DND-41 (cell line): ENCODE results near the gene PRKAG2.

ENCODE experiments used
- ATAC-seq: fragments of 200-7000 bp; cut with Tn5 transposase; 3 replicates; pipeline ENCODE4 v1.9.1; 2021; ENCODE audit warnings: low read depth; ENCODE audit not compliant: insufficient read depth
- DNase-seq: peaks from one replicate; pipeline ENCODE4 v3.0.0-alpha.2; 2020
- H2AFZ ChIP-seq: 2 replicates; pipeline ENCODE4 v1.6.0; 2012; ENCODE audit warnings: low read depth, low read length
- H3K27ac ChIP-seq: 2 replicates; pipeline ENCODE4 v1.5.1; 2012; ENCODE audit warnings: low read length, inconsistent platforms
- H3K27me3 ChIP-seq: fragments of 200-600 bp; sonication (generic); 2 replicates; pipeline ENCODE4 v1.6.0; 2012; ENCODE audit warnings: low read length, mild to moderate bottlenecking, inconsistent platforms; ENCODE audit not compliant: insufficient read depth, poor library complexity
- H3K36me3 ChIP-seq: 2 replicates; pipeline ENCODE4 v1.5.1; 2012; ENCODE audit warnings: low read length, inconsistent platforms; ENCODE audit not compliant: insufficient read depth
- H3K4me1 ChIP-seq: 2 replicates; pipeline ENCODE4 v1.5.1; 2012; ENCODE audit warnings: mild to moderate bottlenecking, low read length; ENCODE audit not compliant: insufficient read depth
- H3K4me2 ChIP-seq: 2 replicates; pipeline ENCODE4 v1.6.0; 2012; ENCODE audit warnings: mild to moderate bottlenecking, moderate library complexity, low read length, inconsistent platforms; ENCODE audit not compliant: insufficient read depth
- H3K4me3 ChIP-seq, 2 experiments: fragments of 200-600 bp in 1 of 2; shearing (Covaris generic) in 1 of 2; 2 replicates each; pipeline ENCODE4 v1.5.1; 2012 to 2016; ENCODE audit warnings: inconsistent platforms in 2 of 2, low read length in 2 of 2, mild to moderate bottlenecking in 2 of 2, low read depth in 1 of 2, moderate library complexity in 1 of 2
- H3K79me2 ChIP-seq: 2 replicates; pipeline ENCODE4 v1.6.0; 2012; ENCODE audit warnings: low read length, inconsistent platforms; ENCODE audit not compliant: insufficient read depth
- H3K9ac ChIP-seq: 2 replicates; pipeline ENCODE4 v1.6.0; 2012; ENCODE audit warnings: low read depth, mild to moderate bottlenecking, inconsistent platforms, low read length, moderate library complexity
- H3K9me3 ChIP-seq: 2 replicates; pipeline ENCODE4 v1.5.1; 2012; ENCODE audit warnings: low read length, moderate library complexity, mild to moderate bottlenecking, inconsistent platforms; ENCODE audit not compliant: insufficient read depth, severe bottlenecking
- H4K20me1 ChIP-seq: 2 replicates; pipeline ENCODE4 v1.6.0; 2012; ENCODE audit warnings: low read length; ENCODE audit not compliant: insufficient read depth
- CTCF ChIP-seq: IDR thresholded peaks from 2 replicates; pipeline ENCODE4 v1.5.1; 2012; ENCODE audit warnings: borderline replicate concordance, low read length, moderate library complexity, mild to moderate bottlenecking; ENCODE audit not compliant: poor library complexity, severe bottlenecking; ENCODE audit errors: extremely low read depth
- EZH2 ChIP-seq: IDR thresholded peaks from 3 replicates; pipeline ENCODE4 v1.6.1; 2012; ENCODE audit warnings: borderline replicate concordance, low read depth, mild to moderate bottlenecking, moderate library complexity, low read length, inconsistent platforms; ENCODE audit not compliant: severe bottlenecking

Gene PRKAG2

GRCh38 chr7:151776876-151777494, 99.9 kb downstream of the PRKAG2 start:
- no peaks in the 10 kb centered on the region for H3K79me2 ChIP-seq
- peaks cover 3% of the 10 kb centered on the region for H3K9me3 ChIP-seq
- DNase-seq: no peak
- H3K9ac ChIP-seq: no peak overlapping the region
- no peaks in the 10 kb centered on the region for H3K4me1 ChIP-seq
- ATAC-seq: no peak
- H4K20me1 ChIP-seq: no peaks in the 10 kb centered on the region
- no peak overlapping the region for H3K4me3 ChIP-seq
- H3K27ac ChIP-seq: no peak overlapping the region
- TF ChIP-seq CTCF (no peak), EZH2 (no peak)
- no peak overlapping the region for H2AFZ ChIP-seq
- H3K27me3 ChIP-seq: peaks cover 5% of the 10 kb centered on the region
- H3K4me2 ChIP-seq: no peak overlapping the region
- no peaks in the 10 kb centered on the region for H3K36me3 ChIP-seq

- H3K36me3 ChIP-seq: no peaks in the 10 kb centered on the region
- H3K4me3 ChIP-seq: no peak overlapping the region
- no peak for TF ChIP-seq CTCF
- no peak for TF ChIP-seq EZH2
- DNase-seq (no peak), ATAC-seq (no peak)
- no peaks in the 10 kb centered on the region for H3K79me2 ChIP-seq
- no peak overlapping the region for H3K9ac ChIP-seq
- no peaks in the 10 kb centered on the region for H4K20me1 ChIP-seq
- H3K9me3 ChIP-seq: peaks cover 3% of the 10 kb centered on the region
- no peak overlapping the region for H3K27ac ChIP-seq
- H2AFZ ChIP-seq: no peak overlapping the region
- H3K4me2 ChIP-seq: no peak overlapping the region
- H3K27me3 ChIP-seq: peaks cover 5% of the 10 kb centered on the region
- no peaks in the 10 kb centered on the region for H3K4me1 ChIP-seq
Observed at GRCh38 chr7:151776446-151776845, 100.5 kb downstream of the PRKAG2 start.

GRCh38 chr7:151775547-151776443, 101.1 kb downstream of the PRKAG2 start:
- DNase-seq: no peak
- Histone ChIP-seq H3K27me3 (peaks cover 5% of the 10 kb centered on the region), H3K4me1 (no peaks in the 10 kb centered on the region), H3K4me2 (no peak overlapping the region), H3K9me3 (peaks cover 3% of the 10 kb centered on the region), H2AFZ (no peak overlapping the region), H3K4me3 (no peak overlapping the region), H3K9ac (no peak overlapping the region), H4K20me1 (no peaks in the 10 kb centered on the region), H3K36me3 (no peaks in the 10 kb centered on the region), H3K27ac (no peak overlapping the region), H3K79me2 (no peaks in the 10 kb centered on the region)
- ATAC-seq: no peak
- TF ChIP-seq EZH2 (no peak), CTCF (no peak)
